Suprapubic skin (tissue), 4 donors: ENCODE measurements around the gene MANF. TPM values are rescaled to one million over a fixed set of nuclear protein-coding genes. Genes with fewer than 3 reads are reported as not detected.

Experiments used
- DNase-seq, 2 donors: peaks; one replicate each; pipeline ENCODE4 v3.0.0-alpha.2; 2019; ENCODE audit warnings: low spot score in 2 of 2
- H3K27ac ChIP-seq: fragments of 200-600 bp; sonication (generic); one replicate; pipeline ENCODE4 v1.5.1; 2019
- H3K27me3 ChIP-seq: fragments of 200-600 bp; sonication (generic); one replicate; pipeline ENCODE4 v1.5.1; 2019
- H3K36me3 ChIP-seq: fragments of 200-600 bp; sonication (generic); one replicate; pipeline ENCODE4 v1.5.1; 2019
- H3K4me1 ChIP-seq: fragments of 200-600 bp; sonication (generic); one replicate; pipeline ENCODE4 v1.5.1; 2019
- H3K4me3 ChIP-seq: fragments of 200-600 bp; sonication (generic); one replicate; pipeline ENCODE4 v1.5.1; 2019; ENCODE audit warnings: mild to moderate bottlenecking
- H3K9me3 ChIP-seq: fragments of 200-600 bp; sonication (generic); one replicate; pipeline ENCODE4 v1.5.1; 2019
- CTCF ChIP-seq, 2 donors: fragments of 200-600 bp in 1 of 2; fragments of 450-650 bp in 1 of 2; sonication (generic) in 1 of 2; IDR thresholded peaks; one replicate each; pipeline ENCODE4 v1.5.1; 2016 to 2019; ENCODE audit warnings: antibody characterized with exemption in 2 of 2, mild to moderate bottlenecking in 1 of 2, moderate library complexity in 1 of 2
- EP300 ChIP-seq: sonication (generic); formaldehyde crosslinking; IDR thresholded peaks from one replicate; pipeline ENCODE4 v1.6.1; 2017; ENCODE audit warnings: antibody characterized with exemption
- POLR2A ChIP-seq, 2 donors: fragments of 450-650 bp; IDR thresholded peaks; one replicate each; pipeline ENCODE4 v1.6.1; 2017; ENCODE audit warnings: antibody characterized with exemption in 2 of 2, mild to moderate bottlenecking in 2 of 2, moderate library complexity in 2 of 2
- POLR2AphosphoS5 ChIP-seq, 3 donors: sonication (generic); formaldehyde crosslinking; IDR thresholded peaks; one replicate each; pipeline ENCODE4 v1.6.1; 2017; ENCODE audit warnings: antibody characterized with exemption in 3 of 3
- WGBS: methylation state at CpG from one replicate; pipeline ENCODE4 v1.1.5; 2018; 5-methylcytosine and 5-hydroxymethylcytosine counted together
- total RNA-seq, 4 donors: library from RNA; depleted of rRNA; stranded (reverse); fragments of >200 nt; gene quantifications; one replicate each; pipeline ENCODE4 v1.1.0, GENCODE V29; 2016

The MANF gene
- total RNA-seq, 4 donors from 2014 or later, result 21.7 to 64.0 (median 52.8) TPM

- no peak overlapping the region for H3K27ac ChIP-seq
- no peaks in the 10 kb centered on the region for H3K9me3 ChIP-seq
- H3K4me3 ChIP-seq, result no peak overlapping the region
- no peaks in the 10 kb centered on the region for H3K27me3 ChIP-seq
- H3K36me3 ChIP-seq, result no peaks in the 10 kb centered on the region
- H3K4me1 ChIP-seq, result peaks cover 4% of the 10 kb centered on the region
- TF ChIP-seq EP300 (no peak), POLR2AphosphoS5 (IDR thresholded peaks at IDR 0.05) (no peak), CTCF (IDR thresholded peaks at IDR 0.05) (no peak), POLR2A (IDR thresholded peaks at IDR 0.05) (no peak)
- DNase-seq, result peak; percentile 25 to 71
- 92% methylated on average over 2 of the region's 2 CpGs for WGBS
Measured at GRCh38 chr3:51378726-51379125, 6.4 kb upstream of the MANF start.

GRCh38 chr3:51379301-51379700 lies 5.8 kb upstream of the MANF start:
- Histone ChIP-seq H3K9me3 (no peaks in the 10 kb centered on the region), H3K4me1 (peaks cover 10% of the 10 kb centered on the region), H3K4me3 (no peak overlapping the region), H3K27ac (no peak overlapping the region), H3K27me3 (no peaks in the 10 kb centered on the region), H3K36me3 (no peaks in the 10 kb centered on the region)
- no peak for TF ChIP-seq EP300
- no peak for TF ChIP-seq CTCF (IDR thresholded peaks at IDR 0.05)
- no peak for TF ChIP-seq POLR2AphosphoS5 (IDR thresholded peaks at IDR 0.05)
- TF ChIP-seq POLR2A (IDR thresholded peaks at IDR 0.05), result no peak
- peak; percentile 40 to 49 for DNase-seq
- 71% methylated on average over 7 of the region's 8 CpGs for WGBS

- no peak overlapping the region for H3K27ac ChIP-seq
- no peak for TF ChIP-seq POLR2AphosphoS5 (IDR thresholded peaks at IDR 0.05)
- no peak for TF ChIP-seq EP300
- no peak for TF ChIP-seq POLR2A (IDR thresholded peaks at IDR 0.05)
- TF ChIP-seq CTCF (IDR thresholded peaks at IDR 0.05), result no peak
- 94% methylated on average over 7 of the region's 8 CpGs for WGBS
- DNase-seq, result peak; percentile 32 to 70
- no peak overlapping the region for H3K4me3 ChIP-seq
- H3K36me3 ChIP-seq, result no peaks in the 10 kb centered on the region
- H3K27me3 ChIP-seq, result no peaks in the 10 kb centered on the region
- H3K9me3 ChIP-seq, result no peaks in the 10 kb centered on the region
- peaks cover 11% of the 10 kb centered on the region for H3K4me1 ChIP-seq
Measured at GRCh38 chr3:51379746-51380455, 5.2 kb upstream of the MANF start.

- peak; percentile 28 to 65 for DNase-seq
Measured at GRCh38 chr3:51380601-51381332, 4.3 kb upstream of the MANF start.

More at GRCh38 chr3:51380601-51381332, 4.3 kb upstream of the MANF start:
- Histone ChIP-seq H3K36me3 (no peaks in the 10 kb centered on the region), H3K4me1 (peaks cover 14% of the 10 kb centered on the region), H3K9me3 (no peaks in the 10 kb centered on the region), H3K27me3 (no peaks in the 10 kb centered on the region), H3K27ac (no peak overlapping the region), H3K4me3 (no peak overlapping the region)
- 81% methylated on average over 12 of the region's 15 CpGs for WGBS
- TF ChIP-seq EP300 (no peak), POLR2A (IDR thresholded peaks at IDR 0.05) (no peak), POLR2AphosphoS5 (IDR thresholded peaks at IDR 0.05) (no peak), CTCF (IDR thresholded peaks at IDR 0.05) (no peak)
